Measurements from ENCODE around the gene PPP1R1A. TPM values are rescaled to one million over a fixed set of nuclear protein-coding genes. Genes with fewer than 3 reads are reported as not detected.

PPP1R1A gene
- total RNA-seq, 1 experiment from 2014 or later = 8.5 TPM

DNA sequence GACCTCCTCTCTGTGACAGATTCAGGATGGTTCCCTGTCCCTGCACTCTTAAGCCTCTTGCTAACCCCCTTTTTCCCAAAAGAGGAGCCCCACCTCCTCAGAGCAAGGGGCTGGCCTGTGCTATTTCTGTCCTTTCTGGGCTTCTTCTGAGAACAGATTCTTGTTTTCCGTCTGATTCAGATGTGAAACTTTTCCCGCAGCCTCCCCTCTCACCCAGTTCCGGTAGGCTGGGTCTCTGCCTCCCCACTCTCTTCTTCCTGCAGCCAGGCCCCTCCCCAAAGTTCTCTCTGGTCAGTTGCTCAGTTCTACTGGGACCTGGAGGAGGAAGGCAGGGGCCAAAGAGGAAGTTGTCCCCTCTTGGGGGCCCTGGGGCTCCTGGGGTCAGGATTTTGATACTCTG, 27.3 kb downstream of the PPP1R1A start:
- Histone ChIP-seq H3K9ac (ENCODE audit: extremely low read depth, insufficient read length, low read length) (no peak overlapping the region), H3K14ac (ENCODE audit: insufficient read depth, low read length) (no peak overlapping the region), H2AK5ac (ENCODE audit: insufficient read length, low read length) (no peak overlapping the region), H3K4ac (ENCODE audit: low read depth, low read length) (no peak overlapping the region), H2BK120ac (ENCODE audit: low read depth, low read length, poor library complexity, severe bottlenecking) (no peak overlapping the region), H3K23ac (ENCODE audit: insufficient read length, low read depth, low read length) (no peak overlapping the region), H3K23me2 (ENCODE audit: insufficient read length, low read depth, low read length, poor library complexity, severe bottlenecking) (peaks cover 4% of the 10 kb centered on the region), H2BK5ac (ENCODE audit: insufficient read length, low read length) (no peak overlapping the region), H3K27ac (ENCODE audit: insufficient read length, low read depth, low read length) (no peak overlapping the region), H3T11ph (ENCODE audit: low read length) (no peak overlapping the region), H3K4me1 (ENCODE audit: insufficient read depth, low read length) (no peaks in the 10 kb centered on the region; the same call in 1 of the 2 replicates), H4K8ac (replicated peaks; ENCODE audit: insufficient read length, low read depth, low read length) (no peak overlapping the region), H4K5ac (ENCODE audit: insufficient read length, low read depth, low read length) (no peak overlapping the region), H3K79me1 (ENCODE audit: insufficient read depth, low read depth, low read length, poor library complexity, severe bottlenecking) (no peaks in the 10 kb centered on the region), H4K20me1 (ENCODE audit: control insufficient read depth, insufficient read depth, insufficient read length) (no peaks in the 10 kb centered on the region), H3K27me3 (ENCODE audit: insufficient read depth, low read length) (peaks cover 39% of the 10 kb centered on the region; the same call in 1 of the 2 replicates), H2BK20ac (ENCODE audit: low read depth, low read length, poor library complexity, severe bottlenecking) (no peak overlapping the region), H2AFZ (ENCODE audit: low read length) (no peak overlapping the region), H2BK12ac (ENCODE audit: insufficient read length, low read depth, low read length) (no peak overlapping the region), H2BK15ac (ENCODE audit: low read depth, low read length) (no peak overlapping the region), H3K9me3 (ENCODE audit: control insufficient read depth, low read depth, low read length) (no peaks in the 10 kb centered on the region), H3K79me2 (ENCODE audit: insufficient read depth, low read length) (no peaks in the 10 kb centered on the region), H3K56ac (ENCODE audit: insufficient read length, low read depth, low read length) (no peak overlapping the region), H3K4me2 (ENCODE audit: insufficient read depth, insufficient read length, low read length) (peak overlapping the region; percentile 50), H4K91ac (ENCODE audit: insufficient read length, low read depth, low read length) (no peak overlapping the region), H3K18ac (ENCODE audit: insufficient read length, low read depth, low read length) (no peak overlapping the region)
- DNase-seq = no peak
- Mint-ChIP-seq H3K4me1 (peaks cover 39 to 49% of the 10 kb centered on the region in 2 experiments), H3K4me3 (peak overlapping the region; percentile 52 to 67; a peak in 3 of 5 replicates), H3K27ac (no peak overlapping the region; a peak in 1 of 7 replicates), H3K36me3 (ENCODE audit: insufficient read depth in 1 of 3, low read depth in 3 of 3) (no peaks in the 10 kb centered on the region), H3K27me3 (ENCODE audit: low read depth) (peaks cover 65% of the 10 kb centered on the region), H3K9me3 (no peaks in the 10 kb centered on the region; a peak in 1 of 5 replicates)
- WGBS (ENCODE audit: extremely low coverage, insufficient read length, low lambda C conversion rate) = no CpG with 5 or more reads among the region's 3 CpGs
- TF ChIP-seq, protein P1, sequence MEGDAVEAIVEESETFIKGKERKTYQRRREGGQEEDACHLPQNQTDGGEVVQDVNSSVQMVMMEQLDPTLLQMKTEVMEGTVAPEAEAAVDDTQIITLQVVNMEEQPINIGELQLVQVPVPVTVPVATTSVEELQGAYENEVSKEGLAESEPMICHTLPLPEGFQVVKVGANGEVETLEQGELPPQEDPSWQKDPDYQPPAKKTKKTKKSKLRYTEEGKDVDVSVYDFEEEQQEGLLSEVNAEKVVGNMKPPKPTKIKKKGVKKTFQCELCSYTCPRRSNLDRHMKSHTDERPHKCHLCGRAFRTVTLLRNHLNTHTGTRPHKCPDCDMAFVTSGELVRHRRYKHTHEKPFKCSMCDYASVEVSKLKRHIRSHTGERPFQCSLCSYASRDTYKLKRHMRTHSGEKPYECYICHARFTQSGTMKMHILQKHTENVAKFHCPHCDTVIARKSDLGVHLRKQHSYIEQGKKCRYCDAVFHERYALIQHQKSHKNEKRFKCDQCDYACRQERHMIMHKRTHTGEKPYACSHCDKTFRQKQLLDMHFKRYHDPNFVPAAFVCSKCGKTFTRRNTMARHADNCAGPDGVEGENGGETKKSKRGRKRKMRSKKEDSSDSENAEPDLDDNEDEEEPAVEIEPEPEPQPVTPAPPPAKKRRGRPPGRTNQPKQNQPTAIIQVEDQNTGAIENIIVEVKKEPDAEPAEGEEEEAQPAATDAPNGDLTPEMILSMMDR (conservative IDR thresholded peaks at IDR 0.05) = no peak
